ENCODE measurements around the gene RTF1.

DNA sequence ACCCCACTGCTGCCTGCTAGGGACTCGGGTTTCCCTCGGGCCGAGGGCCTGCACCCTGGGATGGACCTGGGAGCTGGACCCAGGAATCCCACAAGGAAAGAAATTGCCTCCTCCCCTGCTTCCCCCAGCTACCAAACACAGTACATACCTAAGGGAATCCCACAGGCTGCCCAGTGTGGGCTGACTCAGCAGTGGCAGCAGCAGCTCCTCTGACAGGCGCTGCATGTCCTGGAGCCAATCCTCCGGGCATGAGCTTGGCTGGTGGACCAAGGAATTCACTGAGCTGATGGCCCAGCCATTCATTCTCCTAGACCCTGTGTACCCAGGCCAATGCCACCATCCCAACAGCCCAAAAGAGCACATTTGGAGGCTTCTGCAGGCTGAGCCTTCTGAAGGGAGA, 106.2 kb downstream of the RTF1 start:
- TF ChIP-seq GATA2 (IDR thresholded peaks at IDR 0.05; ENCODE audit: low read depth, low read length) (no peak), GATA3 (IDR thresholded peaks at IDR 0.05; ENCODE audit: low read depth, low read length) (no peak)

Data from SH-SY5Y (cell line).